K562 (cell line): ENCODE data around the gene TLCD4. TPM values are rescaled to one million over a fixed set of nuclear protein-coding genes. Genes with fewer than 3 reads are reported as not detected.

Experiments
- BRD4 ChIP-seq: fragments of 200-600 bp; sonication (generic); IDR thresholded peaks from 2 replicates; pipeline ENCODE4 v1.6.1; 2017; ENCODE audit warnings: inconsistent platforms
- CSDE1 ChIP-seq, 2 experiments: fragments of 450-650 bp; IDR thresholded peaks; 2 replicates each; pipeline ENCODE4 v1.6.1; 2016; ENCODE audit warnings: mild to moderate bottlenecking in 1 of 2
- CTBP1 ChIP-seq: fragments of 450-650 bp; IDR thresholded peaks from 2 replicates; pipeline ENCODE4 v1.6.1; 2016; ENCODE audit warnings: borderline replicate concordance
- E2F3 ChIP-seq: fragments of 250-450 bp; sonication (Bioruptor Pico); IDR thresholded peaks from 2 replicates; pipeline ENCODE4 v1.4.0; 2020; ENCODE audit warnings: mild to moderate bottlenecking
- ETV6 ChIP-seq, 3 experiments: fragments of 150-350 bp in 1 of 3; sonication (generic) in 1 of 3; formaldehyde crosslinking in 1 of 3; IDR thresholded peaks; 2 replicates each; pipeline versions ENCODE4 v1.6.1 to v1.8.0; 2014 to 2022; ENCODE audit warnings: borderline replicate concordance in 2 of 3, low read depth in 2 of 3, antibody characterized with exemption in 1 of 3, low read length in 1 of 3, mild to moderate bottlenecking in 1 of 3, missing genetic modification reagents in 1 of 3
- EZH2 ChIP-seq: IDR thresholded peaks from 2 replicates; pipeline ENCODE4 v1.6.1; 2012; ENCODE audit warnings: low read depth, mild to moderate bottlenecking, inconsistent platforms, low read length, borderline replicate concordance
- FOXM1 ChIP-seq, 2 experiments: fragments of 450-650 bp in 1 of 2; sonication (generic) in 1 of 2; formaldehyde crosslinking in 1 of 2; IDR thresholded peaks; 2 replicates each; pipeline versions ENCODE4 v1.6.1 to v1.9.0; 2017 to 2022; ENCODE audit warnings: low read depth in 2 of 2, mild to moderate bottlenecking in 2 of 2, missing genetic modification reagents in 1 of 2, moderate library complexity in 1 of 2
- HDAC3 ChIP-seq: fragments of 450-650 bp; IDR thresholded peaks from 2 replicates; pipeline ENCODE4 v1.6.1; 2018; ENCODE audit warnings: borderline replicate concordance, mild to moderate bottlenecking, moderate library complexity; ENCODE audit not compliant: partially characterized antibody
- HNRNPLL ChIP-seq: fragments of 200-400 bp; formaldehyde crosslinking; IDR thresholded peaks from 2 replicates; pipeline ENCODE4 v1.6.1; 2017; ENCODE audit warnings: low read length, low read depth, mild to moderate bottlenecking; ENCODE audit not compliant: poor library complexity, severe bottlenecking
- ILK ChIP-seq: fragments of 450-650 bp; IDR thresholded peaks from 2 replicates; pipeline ENCODE4 v1.6.1; 2016; ENCODE audit warnings: missing genetic modification characterization, low read depth, mild to moderate bottlenecking, missing compliant biosample characterization, moderate library complexity, borderline replicate concordance
- JUND ChIP-seq, 2 experiments: IDR thresholded peaks; 2 replicates in 1 of 2; 3 replicates in 1 of 2; pipeline ENCODE4 v1.6.1; 2011; ENCODE audit warnings: borderline replicate concordance in 2 of 2, low read depth in 2 of 2, low read length in 2 of 2, improper control_type of control experiment in 1 of 2, missing biosample characterization in 1 of 2, missing genetic modification characterization in 1 of 2, missing genetic modification reagents in 1 of 2
- NFYB ChIP-seq: IDR thresholded peaks from 2 replicates; pipeline ENCODE4 v1.6.1; 2011; ENCODE audit warnings: mild to moderate bottlenecking, moderate library complexity; ENCODE audit not compliant: insufficient read length; ENCODE audit errors: extremely low read depth
- POLR2B ChIP-seq: fragments of 450-650 bp; IDR thresholded peaks from 2 replicates; pipeline ENCODE4 v1.6.1; 2018; ENCODE audit warnings: low read depth; ENCODE audit not compliant: partially characterized antibody
- POLR2H ChIP-seq: IDR thresholded peaks from 2 replicates; pipeline ENCODE4 v1.6.1; 2016; ENCODE audit warnings: missing genetic modification characterization, low read depth, mild to moderate bottlenecking, control low read depth, missing compliant biosample characterization, moderate library complexity
- RAD21 ChIP-seq, 2 experiments: fragments of 250-450 bp in 1 of 2; fragments of 450-650 bp in 1 of 2; sonication (Bioruptor Pico) in 1 of 2; formaldehyde crosslinking in 1 of 2; IDR thresholded peaks in 1 of 2; conservative IDR thresholded peaks in 1 of 2; 2 replicates each; pipeline versions ENCODE4 v1.4.0 to v1.8.0; 2020 to 2022; ENCODE audit warnings: mild to moderate bottlenecking in 2 of 2, moderate library complexity in 1 of 2
- RFX5 ChIP-seq: IDR thresholded peaks from 2 replicates; pipeline ENCODE4 v1.6.1; 2011; ENCODE audit warnings: low read depth, mild to moderate bottlenecking, improper control_type of control experiment, low read length
- SETDB1 ChIP-seq: IDR thresholded peaks from one replicate; pipeline ENCODE4 v1.6.1; 2012; ENCODE audit warnings: low read length, control low read depth, inconsistent platforms
- SREBF1 ChIP-seq: fragments of 150-350 bp; IDR thresholded peaks from 2 replicates; pipeline ENCODE4 v1.6.1; 2014; ENCODE audit warnings: antibody characterized with exemption, low read depth, low read length, borderline replicate concordance
- ZNF408 ChIP-seq: fragments of 250-450 bp; sonication (Bioruptor Pico); IDR thresholded peaks from 2 replicates; pipeline ENCODE4 v1.4.0; 2020; ENCODE audit warnings: low read depth, mild to moderate bottlenecking, moderate library complexity
- ZNF445 ChIP-seq: fragments of 250-450 bp; sonication (Bioruptor Pico); IDR thresholded peaks from 2 replicates; pipeline ENCODE4 v1.4.0; 2020; ENCODE audit warnings: low read depth, mild to moderate bottlenecking, moderate library complexity
- ZNF583 ChIP-seq: fragments of 250-450 bp; sonication (Bioruptor Pico); IDR thresholded peaks from 2 replicates; pipeline ENCODE4 v1.4.0; 2020
- polyA plus RNA-seq, 8 experiments: library from polyadenylated mRNA; depleted of rRNA in 4 of 8; stranded (reverse) in 5 of 8; unstranded in 3 of 8; fragments of >200 nt; fragmentation: Nextera tagmentation in 2 of 8; fragmentation: Illumina TruSeq in 1 of 8; extraction: Ambion mirVana in 2 of 8; extraction: Trizol in 1 of 8; gene quantifications; 2 replicates each; pipeline versions ENCODE4 v1.2.1 to v1.2.3, GENCODE V29; 2011 to 2014; ENCODE audit warnings: inconsistent platforms in 1 of 8, missing spikeins in 1 of 8
- total RNA-seq, 7 experiments: library from RNA; depleted of rRNA in 6 of 7; stranded (reverse); fragments of >200 nt in 6 of 7; fragmentation: Illumina TruSeq in 2 of 7; extraction: Trizol in 2 of 7; gene quantifications; 2 replicates each; pipeline versions ENCODE4 v1.2.1 to v1.2.3, GENCODE V29; 2011 to 2021; ENCODE audit warnings: low replicate concordance in 1 of 7
- TF ChIP-seq, protein P1 (sequence below): sonication (generic); formaldehyde crosslinking; IDR thresholded peaks from 2 replicates; pipeline ENCODE4 v1.8.0; 2023; ENCODE audit warnings: mild to moderate bottlenecking, missing genetic modification reagents
- TF ChIP-seq, protein P2 (sequence below): fragments of 450-650 bp; formaldehyde crosslinking; IDR thresholded peaks from 2 replicates; pipeline ENCODE4 v1.4.0; 2020; ENCODE audit warnings: mild to moderate bottlenecking, mixed read lengths
- TF ChIP-seq, protein P3 (sequence below): fragments of 450-650 bp; IDR thresholded peaks from 2 replicates; pipeline ENCODE4 v1.6.1; 2016

The TLCD4 gene
- total and polyA plus RNA-seq, 9 of the 15 experiments (the other 6 are each of a cell fraction or from before 2014, with no cell fraction given), result 3.5 to 19.8 (median 7.6) TPM

DNA sequence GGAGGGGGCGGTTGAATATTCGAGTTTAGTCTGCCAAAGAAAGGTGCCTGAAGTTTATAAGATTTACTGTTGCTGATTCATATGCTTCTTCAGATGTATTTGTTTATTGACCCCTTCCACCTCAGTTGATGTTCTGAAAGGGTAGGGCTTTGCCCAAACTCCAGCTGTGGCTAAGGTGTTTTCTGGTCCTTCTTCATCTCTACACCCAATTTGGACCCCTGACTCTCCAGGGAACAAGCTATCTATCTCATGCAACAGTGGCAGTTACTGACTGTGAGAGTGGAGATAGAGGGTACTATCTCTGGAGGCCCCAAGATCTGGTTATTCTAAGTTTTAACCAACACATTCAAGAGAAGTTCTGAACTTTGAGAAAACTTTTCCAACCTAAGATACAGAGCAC, 31.8 kb upstream of the TLCD4 start (continued):
- 0 out of 2 replicates have a peak, but pooled peaks have one; percentile 24 for TF ChIP-seq BRD4
- TF ChIP-seq E2F3 (CRISPR knock-in tag), result no peak
- TF ChIP-seq ZNF408, result no peak
- 0 out of 4 replicates have a peak, but pooled peaks of 1 of the 2 experiments have one; percentile 40 for TF ChIP-seq CSDE1 (IDR thresholded peaks at IDR 0.05)
- TF ChIP-seq CTBP1, result peak; percentile 25; the same call in 1 of the 2 replicates
- no peak for TF ChIP-seq JUND (IDR thresholded peaks at IDR 0.05; ENCODE audit: borderline replicate concordance, low read depth, low read length)
- peak; percentile 36; the same call in 1 of the 3 replicates for TF ChIP-seq JUND (tag; IDR thresholded peaks at IDR 0.05; ENCODE audit: borderline replicate concordance, low read depth, low read length)
- no peak for TF ChIP-seq NFYB
- no peak for TF ChIP-seq ZNF583 (CRISPR knock-in tag)
- TF ChIP-seq, protein P1, sequence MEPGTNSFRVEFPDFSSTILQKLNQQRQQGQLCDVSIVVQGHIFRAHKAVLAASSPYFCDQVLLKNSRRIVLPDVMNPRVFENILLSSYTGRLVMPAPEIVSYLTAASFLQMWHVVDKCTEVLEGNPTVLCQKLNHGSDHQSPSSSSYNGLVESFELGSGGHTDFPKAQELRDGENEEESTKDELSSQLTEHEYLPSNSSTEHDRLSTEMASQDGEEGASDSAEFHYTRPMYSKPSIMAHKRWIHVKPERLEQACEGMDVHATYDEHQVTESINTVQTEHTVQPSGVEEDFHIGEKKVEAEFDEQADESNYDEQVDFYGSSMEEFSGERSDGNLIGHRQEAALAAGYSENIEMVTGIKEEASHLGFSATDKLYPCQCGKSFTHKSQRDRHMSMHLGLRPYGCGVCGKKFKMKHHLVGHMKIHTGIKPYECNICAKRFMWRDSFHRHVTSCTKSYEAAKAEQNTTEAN, result no peak
- no peak for TF ChIP-seq SREBF1
- TF ChIP-seq ZNF445, result no peak
- no peak for TF ChIP-seq RAD21 (CRISPR knock-in tag; conservative IDR thresholded peaks at IDR 0.05 in 1 of 2, IDR thresholded peaks at IDR 0.05 in 1 of 2)
- peak; percentile 41; the same call in 1 of the 2 replicates for TF ChIP-seq FOXM1 (IDR thresholded peaks at IDR 0.05; ENCODE audit: low read depth)
- TF ChIP-seq FOXM1 (CRISPR knock-in tag; IDR thresholded peaks at IDR 0.05; ENCODE audit: low read depth), result no peak
- TF ChIP-seq, protein P2, sequence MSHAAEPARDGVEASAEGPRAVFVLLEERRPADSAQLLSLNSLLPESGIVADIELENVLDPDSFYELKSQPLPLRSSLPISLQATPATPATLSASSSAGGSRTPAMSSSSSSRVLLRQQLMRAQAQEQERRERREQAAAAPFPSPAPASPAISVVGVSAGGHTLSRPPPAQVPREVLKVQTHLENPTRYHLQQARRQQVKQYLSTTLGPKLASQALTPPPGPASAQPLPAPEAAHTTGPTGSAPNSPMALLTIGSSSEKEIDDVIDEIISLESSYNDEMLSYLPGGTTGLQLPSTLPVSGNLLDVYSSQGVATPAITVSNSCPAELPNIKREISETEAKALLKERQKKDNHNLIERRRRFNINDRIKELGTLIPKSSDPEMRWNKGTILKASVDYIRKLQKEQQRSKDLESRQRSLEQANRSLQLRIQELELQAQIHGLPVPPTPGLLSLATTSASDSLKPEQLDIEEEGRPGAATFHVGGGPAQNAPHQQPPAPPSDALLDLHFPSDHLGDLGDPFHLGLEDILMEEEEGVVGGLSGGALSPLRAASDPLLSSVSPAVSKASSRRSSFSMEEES (CRISPR knock-in tag), result no peak
- TF ChIP-seq EZH2, result no peak
- no peak for TF ChIP-seq ILK (tag)
- peak; percentile 54 for TF ChIP-seq HDAC3
- TF ChIP-seq ETV6 (IDR thresholded peaks at IDR 0.05; ENCODE audit: borderline replicate concordance in 1 of 2, low read depth in 2 of 2, low read length in 1 of 2), result no peak
- no peak for TF ChIP-seq ETV6 (CRISPR knock-in tag; IDR thresholded peaks at IDR 0.05; ENCODE audit: borderline replicate concordance)
- TF ChIP-seq POLR2B, result no peak
- no peak for TF ChIP-seq SETDB1
- no peak for TF ChIP-seq RFX5
- TF ChIP-seq, protein P3, sequence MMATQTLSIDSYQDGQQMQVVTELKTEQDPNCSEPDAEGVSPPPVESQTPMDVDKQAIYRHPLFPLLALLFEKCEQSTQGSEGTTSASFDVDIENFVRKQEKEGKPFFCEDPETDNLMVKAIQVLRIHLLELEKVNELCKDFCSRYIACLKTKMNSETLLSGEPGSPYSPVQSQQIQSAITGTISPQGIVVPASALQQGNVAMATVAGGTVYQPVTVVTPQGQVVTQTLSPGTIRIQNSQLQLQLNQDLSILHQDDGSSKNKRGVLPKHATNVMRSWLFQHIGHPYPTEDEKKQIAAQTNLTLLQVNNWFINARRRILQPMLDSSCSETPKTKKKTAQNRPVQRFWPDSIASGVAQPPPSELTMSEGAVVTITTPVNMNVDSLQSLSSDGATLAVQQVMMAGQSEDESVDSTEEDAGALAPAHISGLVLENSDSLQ, result 0 out of 2 replicates have a peak, but pooled peaks have one; percentile 15
- TF ChIP-seq POLR2H (tag), result no peak
- TF ChIP-seq HNRNPLL, result no peak
